HepG2 (cell line): ENCODE results near the gene C11orf24. TPM values are rescaled to one million over a fixed set of nuclear protein-coding genes. Genes with fewer than 3 reads are reported as not detected.
A peak's percentile ranks its signal among the peaks of the same experiment; 100 is the strongest.

Experiments used
- ARID2 ChIP-seq: sonication (generic); formaldehyde crosslinking; IDR thresholded peaks from 2 replicates; pipeline ENCODE4 v1.8.1; 2022; ENCODE audit warnings: mild to moderate bottlenecking, missing genetic modification reagents, borderline replicate concordance
- GABPA ChIP-seq, 2 experiments: IDR thresholded peaks; 2 replicates each; pipeline ENCODE4 v1.6.1; 2011 to 2016; ENCODE audit warnings: low read depth in 2 of 2, low read length in 1 of 2, missing biosample characterization in 1 of 2, missing genetic modification characterization in 1 of 2
- KDM3A ChIP-seq: IDR thresholded peaks from 2 replicates; pipeline ENCODE4 v1.6.1; 2018; ENCODE audit warnings: low read depth, missing compliant biosample characterization
- KLF16 ChIP-seq, 2 experiments: sonication (generic) in 1 of 2; formaldehyde crosslinking in 1 of 2; IDR thresholded peaks; 2 replicates each; pipeline versions ENCODE4 v1.6.1 to v1.8.0; 2016 to 2023; ENCODE audit warnings: missing genetic modification reagents in 2 of 2, missing compliant biosample characterization in 1 of 2
- KLF9 ChIP-seq: IDR thresholded peaks from 2 replicates; pipeline ENCODE4 v1.6.1; 2016; ENCODE audit warnings: low read depth
- MLXIP ChIP-seq: sonication (generic); formaldehyde crosslinking; IDR thresholded peaks from 2 replicates; pipeline ENCODE4 v1.9.0; 2021; ENCODE audit warnings: missing genetic modification reagents, borderline replicate concordance
- NR2F1 ChIP-seq, 2 experiments: fragments of 450-650 bp in 1 of 2; formaldehyde crosslinking in 1 of 2; IDR thresholded peaks; 2 replicates each; pipeline versions ENCODE4 v1.5.0 to v1.6.1; 2016 to 2020; ENCODE audit warnings: mild to moderate bottlenecking in 1 of 2, missing compliant biosample characterization in 1 of 2, missing genetic modification reagents in 1 of 2, moderate library complexity in 1 of 2
- ZNF20 ChIP-seq: sonication (generic); formaldehyde crosslinking; IDR thresholded peaks from 2 replicates; pipeline ENCODE4 v1.4.0; 2020; ENCODE audit warnings: mild to moderate bottlenecking, moderate library complexity, missing genetic modification reagents
- ZNF280B ChIP-seq: sonication (generic); formaldehyde crosslinking; IDR thresholded peaks from 2 replicates; pipeline ENCODE4 v1.5.0; 2020; ENCODE audit warnings: missing genetic modification reagents, mild to moderate bottlenecking, borderline replicate concordance
- ZNF614 ChIP-seq: IDR thresholded peaks from 2 replicates; pipeline ENCODE4 v1.6.1; 2018; ENCODE audit warnings: missing biosample characterization, missing genetic modification reagents, inconsistent platforms, borderline replicate concordance
- polyA plus RNA-seq, 8 experiments: library from polyadenylated mRNA; depleted of rRNA in 3 of 8; stranded (reverse) in 7 of 8; unstranded in 1 of 8; fragments of >200 nt; fragmentation: Illumina TruSeq in 4 of 8; extraction: Trizol in 4 of 8; gene quantifications; 2 replicates each; pipeline versions ENCODE4 v1.2.1 to v1.2.3, GENCODE V29; 2011 to 2016; ENCODE audit warnings: low read depth in 4 of 8, missing spikeins in 1 of 8, mixed read lengths in 1 of 8; ENCODE audit not compliant: insufficient read depth in 1 of 8
- total RNA-seq, 5 experiments: library from RNA; depleted of rRNA; stranded (reverse); fragments of >200 nt; fragmentation: Illumina TruSeq; extraction: Trizol; gene quantifications; 2 replicates each; pipeline ENCODE4 v1.2.3, GENCODE V29; 2016; ENCODE audit warnings: low read depth in 1 of 5
- TF ChIP-seq, protein P1 (sequence below), 2 experiments: IDR thresholded peaks; 2 replicates each; pipeline ENCODE4 v1.6.1; 2011 to 2012; ENCODE audit warnings: low read length in 2 of 2, borderline replicate concordance in 1 of 2, low read depth in 1 of 2, mild to moderate bottlenecking in 1 of 2, moderate library complexity in 1 of 2
- TF ChIP-seq, protein P2 (sequence below): sonication (generic); formaldehyde crosslinking; IDR thresholded peaks from 2 replicates; pipeline ENCODE4 v1.5.0; 2020; ENCODE audit warnings: mild to moderate bottlenecking, low read depth, missing genetic modification reagents, borderline replicate concordance
- TF ChIP-seq, protein P3 (sequence below): sonication (generic); formaldehyde crosslinking; IDR thresholded peaks from 2 replicates; pipeline ENCODE4 v1.9.0; 2021; ENCODE audit warnings: missing genetic modification reagents, borderline replicate concordance

C11orf24 gene
- total and polyA plus RNA-seq, 2 of the 13 experiments (the other 11 are each of a cell fraction or from before 2014, with no cell fraction given): 52.9 to 55.5 TPM

- TF ChIP-seq KDM3A (no peak), GABPA (IDR thresholded peaks at IDR 0.05; ENCODE audit: low read depth, low read length) (peak; percentile 93), GABPA (CRISPR knock-in tag; IDR thresholded peaks at IDR 0.05; ENCODE audit: low read depth) (peak; percentile 86), ZNF20 (CRISPR knock-in tag) (0 out of 2 replicates have a peak, but pooled peaks have one; percentile 66), NR2F1 (CRISPR knock-in tag; IDR thresholded peaks at IDR 0.05) (no peak), KLF16 (CRISPR knock-in tag; IDR thresholded peaks at IDR 0.05) (no peak), ZNF280B (no peak), ARID2 (CRISPR knock-in tag) (peak; percentile 25; the same call in 1 of the 2 replicates), ZNF614 (CRISPR knock-in tag) (no peak), MLXIP (CRISPR knock-in tag) (no peak; the same call in 1 of the 2 replicates), KLF9 (no peak)
- TF ChIP-seq, protein P1, sequence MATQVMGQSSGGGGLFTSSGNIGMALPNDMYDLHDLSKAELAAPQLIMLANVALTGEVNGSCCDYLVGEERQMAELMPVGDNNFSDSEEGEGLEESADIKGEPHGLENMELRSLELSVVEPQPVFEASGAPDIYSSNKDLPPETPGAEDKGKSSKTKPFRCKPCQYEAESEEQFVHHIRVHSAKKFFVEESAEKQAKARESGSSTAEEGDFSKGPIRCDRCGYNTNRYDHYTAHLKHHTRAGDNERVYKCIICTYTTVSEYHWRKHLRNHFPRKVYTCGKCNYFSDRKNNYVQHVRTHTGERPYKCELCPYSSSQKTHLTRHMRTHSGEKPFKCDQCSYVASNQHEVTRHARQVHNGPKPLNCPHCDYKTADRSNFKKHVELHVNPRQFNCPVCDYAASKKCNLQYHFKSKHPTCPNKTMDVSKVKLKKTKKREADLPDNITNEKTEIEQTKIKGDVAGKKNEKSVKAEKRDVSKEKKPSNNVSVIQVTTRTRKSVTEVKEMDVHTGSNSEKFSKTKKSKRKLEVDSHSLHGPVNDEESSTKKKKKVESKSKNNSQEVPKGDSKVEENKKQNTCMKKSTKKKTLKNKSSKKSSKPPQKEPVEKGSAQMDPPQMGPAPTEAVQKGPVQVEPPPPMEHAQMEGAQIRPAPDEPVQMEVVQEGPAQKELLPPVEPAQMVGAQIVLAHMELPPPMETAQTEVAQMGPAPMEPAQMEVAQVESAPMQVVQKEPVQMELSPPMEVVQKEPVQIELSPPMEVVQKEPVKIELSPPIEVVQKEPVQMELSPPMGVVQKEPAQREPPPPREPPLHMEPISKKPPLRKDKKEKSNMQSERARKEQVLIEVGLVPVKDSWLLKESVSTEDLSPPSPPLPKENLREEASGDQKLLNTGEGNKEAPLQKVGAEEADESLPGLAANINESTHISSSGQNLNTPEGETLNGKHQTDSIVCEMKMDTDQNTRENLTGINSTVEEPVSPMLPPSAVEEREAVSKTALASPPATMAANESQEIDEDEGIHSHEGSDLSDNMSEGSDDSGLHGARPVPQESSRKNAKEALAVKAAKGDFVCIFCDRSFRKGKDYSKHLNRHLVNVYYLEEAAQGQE (IDR thresholded peaks at IDR 0.05; ENCODE audit: borderline replicate concordance in 1 of 2, low read depth in 1 of 2, low read length in 2 of 2): peak in 1 of 2 experiments; percentile 41; a peak in 1 of 4 replicates
- TF ChIP-seq, protein P2, sequence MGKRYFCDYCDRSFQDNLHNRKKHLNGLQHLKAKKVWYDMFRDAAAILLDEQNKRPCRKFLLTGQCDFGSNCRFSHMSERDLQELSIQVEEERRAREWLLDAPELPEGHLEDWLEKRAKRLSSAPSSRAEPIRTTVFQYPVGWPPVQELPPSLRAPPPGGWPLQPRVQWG (CRISPR knock-in tag): no peak
- TF ChIP-seq, protein P3, sequence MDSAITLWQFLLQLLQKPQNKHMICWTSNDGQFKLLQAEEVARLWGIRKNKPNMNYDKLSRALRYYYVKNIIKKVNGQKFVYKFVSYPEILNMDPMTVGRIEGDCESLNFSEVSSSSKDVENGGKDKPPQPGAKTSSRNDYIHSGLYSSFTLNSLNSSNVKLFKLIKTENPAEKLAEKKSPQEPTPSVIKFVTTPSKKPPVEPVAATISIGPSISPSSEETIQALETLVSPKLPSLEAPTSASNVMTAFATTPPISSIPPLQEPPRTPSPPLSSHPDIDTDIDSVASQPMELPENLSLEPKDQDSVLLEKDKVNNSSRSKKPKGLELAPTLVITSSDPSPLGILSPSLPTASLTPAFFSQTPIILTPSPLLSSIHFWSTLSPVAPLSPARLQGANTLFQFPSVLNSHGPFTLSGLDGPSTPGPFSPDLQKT (CRISPR knock-in tag): no peak
These were observed at the start of gene C11orf24 (continued) for GRCh38 chr11:68271781-68272608.
